Right cardiac atrium (tissue), 5 donors: Measurements from ENCODE around the gene NCOA3. TPM values are rescaled to one million over a fixed set of nuclear protein-coding genes. Genes with fewer than 3 reads are reported as not detected.

ENCODE experiments used
- ATAC-seq, 2 donors: fragments of 200-7000 bp; cut with Tn5 transposase; one replicate each; pipeline versions ENCODE4 v1.8.0 to v1.9.1; 2020; ENCODE audit warnings: moderate library complexity in 2 of 2, mild to moderate bottlenecking in 1 of 2
- DNase-seq, 3 donors: peaks; one replicate each; pipeline ENCODE4 v3.0.0-alpha.2; 2020
- H3K27ac ChIP-seq: one replicate; pipeline ENCODE4 v1.5.1; 2013; ENCODE audit warnings: mild to moderate bottlenecking, low read length, control low read depth, moderate library complexity
- H3K27me3 ChIP-seq: one replicate; pipeline ENCODE4 v1.6.1; 2013; ENCODE audit not compliant: control insufficient read depth, insufficient read depth
- H3K4me1 ChIP-seq: one replicate; pipeline ENCODE4 v1.6.1; 2013; ENCODE audit warnings: low read length; ENCODE audit not compliant: control insufficient read depth, insufficient read depth
- H3K4me3 ChIP-seq: one replicate; pipeline ENCODE4 v1.5.1; 2013; ENCODE audit warnings: low read length, control low read depth
- H3K9me3 ChIP-seq: one replicate; pipeline ENCODE4 v1.6.1; 2013; ENCODE audit warnings: low read length; ENCODE audit not compliant: control insufficient read depth
- WGBS: extraction: QIAGEN DNeasy Blood & Tissue Kit; methylation state at CpG from one replicate; pipeline ENCODE4 v1.1.7; 2013; 5-methylcytosine and 5-hydroxymethylcytosine counted together
- intact Hi-C, 4 donors: fragments of 100-400 bp; cut with DNase I; formaldehyde crosslinking; loops; one replicate each; pipeline versions ENCODE4 v1.11.0 to v1.14.0; 2022 to 2023
- polyA plus RNA-seq: library from polyadenylated mRNA; stranded (reverse); fragments of 200-250 nt; gene quantifications from one replicate; pipeline ENCODE4 v1.2.3, GENCODE V29; 2013
- total RNA-seq, 4 donors: library from RNA; stranded (reverse); fragmentation: NEBNext Ultra II Directional; extraction: Animal tissue kit (Norgen Biotek cat#: 25700); gene quantifications; one replicate each; pipeline ENCODE4 v1.2.1, GENCODE V29; 2021
- donor health status: healthy with polysubstance abuse.
- donor health status: DM: no; HTN: yes; CAD: no.
- donor health status: DM: no; HTN: no; CAD: no.
- donor health status: DM: no; HTN: yes; CAD: no; lungs with severe emphysema.
- donor health status: DM: yes; HTN: yes; CAD: no.

NCOA3 gene
- total and polyA plus RNA-seq, 5 donors = 6.7 to 27.2 (median 21.8) TPM

DNA sequence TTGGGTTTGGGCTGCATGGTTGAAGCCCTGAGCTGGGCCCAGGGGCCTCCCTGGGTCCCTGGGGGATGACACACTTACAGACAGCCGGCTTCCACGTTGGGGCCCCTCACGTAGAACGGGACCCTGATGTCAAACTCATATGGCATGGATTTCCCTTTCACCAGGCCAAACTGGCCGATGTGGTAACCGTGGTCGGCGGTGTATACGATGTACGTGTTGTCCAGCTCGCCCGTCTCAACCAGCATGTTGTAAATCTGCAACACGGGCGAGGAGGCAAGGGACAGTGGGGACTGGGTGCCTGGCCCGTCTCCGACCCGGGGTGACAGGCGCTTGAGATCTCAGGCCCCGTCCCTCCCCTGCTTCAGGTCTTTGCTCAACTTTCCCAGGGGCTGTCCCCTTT lies 181.2 kb downstream of the NCOA3 start:
- Histone ChIP-seq H3K4me1 (peaks cover 5% of the 10 kb centered on the region), H3K9me3 (no peaks in the 10 kb centered on the region), H3K4me3 (no peak overlapping the region), H3K27ac (no peak overlapping the region), H3K27me3 (no peaks in the 10 kb centered on the region)
- intact Hi-C loops = loop anchor here in 1 of 4 donors (5.0 kb wide), 1 partner anchor 939 kb away; no protein-coding TSS in a partner anchor
- ATAC-seq (peak in 1 of 2 donors; percentile 4), DNase-seq (no peak)
- 89% methylated on average over 19 of the region's 19 CpGs for WGBS

DNA sequence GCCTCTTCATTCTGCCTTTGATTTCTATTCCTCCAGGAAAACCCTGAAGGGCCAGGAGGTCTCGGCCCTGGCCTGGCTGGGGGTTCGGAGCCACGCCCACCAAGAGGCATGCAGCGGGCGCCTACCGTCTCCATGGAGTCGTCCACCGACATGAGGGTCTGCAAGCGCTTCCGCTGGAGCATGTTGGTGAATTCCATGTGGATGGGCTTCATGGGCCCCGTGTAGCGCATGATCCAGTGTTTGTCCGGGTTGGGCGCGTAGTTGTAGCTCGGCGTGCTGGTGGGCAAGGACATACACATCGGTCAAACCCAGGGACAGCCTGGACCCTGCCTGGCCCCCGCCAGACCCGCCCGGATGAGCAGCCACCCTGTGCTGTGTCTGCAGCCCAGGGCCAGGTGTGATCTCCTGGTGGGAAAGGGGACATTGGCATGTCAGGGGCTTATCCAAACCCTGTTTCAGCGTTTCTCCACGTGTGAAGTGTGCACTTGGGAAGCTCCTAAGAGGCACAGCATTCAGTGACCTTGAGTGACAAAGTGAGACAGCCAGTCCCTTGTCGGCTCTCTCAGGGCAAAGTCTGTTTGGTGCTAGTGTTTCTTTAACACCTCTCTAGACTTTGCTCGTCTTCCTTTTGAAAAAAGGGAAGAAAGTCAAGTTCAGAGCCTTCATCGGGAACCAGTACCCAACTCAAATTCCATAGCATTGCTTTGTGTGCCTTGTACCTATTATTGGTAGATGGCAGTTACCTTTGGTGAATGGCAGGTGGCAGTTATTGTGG lies 182.8 kb downstream of the NCOA3 start:
- no peak overlapping the region for H3K27ac ChIP-seq
- DNase-seq = no peak
- ATAC-seq = no peak
- 92% methylated on average over 26 of the region's 26 CpGs for WGBS
- peaks cover 5% of the 10 kb centered on the region for H3K4me1 ChIP-seq
- H3K4me3 ChIP-seq = no peak overlapping the region
- H3K27me3 ChIP-seq = no peaks in the 10 kb centered on the region
- intact Hi-C loops = loop anchor here in 1 of 4 donors (5.0 kb wide), 1 partner anchor 938 kb away; no protein-coding TSS in a partner anchor
- H3K9me3 ChIP-seq = no peaks in the 10 kb centered on the region

- H3K27ac ChIP-seq = no peak overlapping the region
- H3K4me3 ChIP-seq = no peak overlapping the region
- no peak for ATAC-seq
- peaks cover 5% of the 10 kb centered on the region for H3K4me1 ChIP-seq
- no peaks in the 10 kb centered on the region for H3K27me3 ChIP-seq
- DNase-seq = no peak
- H3K9me3 ChIP-seq = peaks cover 3% of the 10 kb centered on the region
- intact Hi-C loops = no loop called here
- WGBS = 89% methylated on average over 14 of the region's 14 CpGs
Observed at GRCh38 chr20:47686545-47686944, 184.9 kb downstream of the NCOA3 start.

DNA sequence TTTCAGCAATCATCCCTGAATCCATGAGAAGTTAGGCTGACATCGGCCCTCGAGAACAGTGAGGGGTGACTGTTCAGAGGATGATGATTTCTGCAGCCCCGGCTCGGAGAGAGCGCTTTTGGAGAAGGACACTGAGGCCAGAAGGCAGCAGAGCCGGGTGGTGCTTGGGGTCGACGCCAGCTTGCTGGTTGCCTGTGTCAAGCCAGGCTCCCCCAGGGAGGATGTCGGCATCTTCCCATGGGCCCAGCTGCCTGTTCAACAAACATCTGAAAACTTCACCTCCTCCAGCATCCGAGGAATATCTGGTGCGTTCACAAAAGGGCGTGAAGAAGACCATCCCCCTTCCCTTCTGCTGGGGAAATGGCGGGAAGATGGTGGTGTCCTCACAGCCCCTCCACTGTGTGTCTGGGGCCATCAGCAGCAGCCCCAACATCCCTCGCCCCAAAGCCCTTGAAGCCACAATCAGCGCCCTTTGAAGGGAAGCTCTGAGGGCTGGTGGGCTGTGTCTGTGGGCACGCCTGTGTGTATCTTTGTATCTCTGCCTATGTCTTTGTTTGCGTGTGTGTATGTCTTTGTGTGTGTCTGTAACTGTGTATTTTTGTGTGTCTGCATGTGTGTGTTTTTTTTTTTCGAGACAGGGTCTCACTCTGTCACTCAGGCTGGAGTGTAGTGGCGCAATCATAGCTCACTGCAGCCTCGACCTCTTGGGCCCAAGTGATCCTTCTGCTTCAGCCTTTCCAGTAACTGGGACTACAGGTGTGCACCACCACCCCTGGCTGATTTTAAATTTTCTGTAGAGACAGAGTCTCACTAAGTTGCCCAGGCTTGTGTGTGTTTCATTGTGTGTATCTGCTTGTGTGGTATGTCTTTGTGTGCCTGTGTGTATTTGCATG lies 185.7 kb downstream of the NCOA3 start:
- no peak overlapping the region for H3K4me3 ChIP-seq
- 89% methylated on average over 20 of the region's 20 CpGs for WGBS
- no peak for ATAC-seq
- H3K4me1 ChIP-seq = peaks cover 4% of the 10 kb centered on the region
- DNase-seq = no peak
- intact Hi-C loops = no loop called here
- H3K9me3 ChIP-seq = peaks cover 3% of the 10 kb centered on the region
- no peaks in the 10 kb centered on the region for H3K27me3 ChIP-seq
- no peak overlapping the region for H3K27ac ChIP-seq

GRCh38 chr20:47688385-47689381 lies 187.0 kb downstream of the NCOA3 start:
- Histone ChIP-seq H3K4me3 (no peak overlapping the region), H3K4me1 (no peaks in the 10 kb centered on the region), H3K9me3 (peaks cover 5% of the 10 kb centered on the region), H3K27ac (no peak overlapping the region), H3K27me3 (no peaks in the 10 kb centered on the region)
- ATAC-seq (no peak), DNase-seq (no peak)
- intact Hi-C loops = no loop called here
- 84% methylated on average over 18 of the region's 18 CpGs for WGBS

GRCh38 chr20:47689731-47690130 lies 188.0 kb downstream of the NCOA3 start:
- 91% methylated on average over 1 of the region's 1 CpG for WGBS
- peaks cover 5% of the 10 kb centered on the region for H3K9me3 ChIP-seq
- DNase-seq (no peak), ATAC-seq (no peak)
- no peaks in the 10 kb centered on the region for H3K27me3 ChIP-seq
- intact Hi-C loops = no loop called here
- H3K27ac ChIP-seq = no peak overlapping the region
- H3K4me3 ChIP-seq = no peak overlapping the region
- H3K4me1 ChIP-seq = no peaks in the 10 kb centered on the region

- Histone ChIP-seq H3K9me3 (peaks cover 5% of the 10 kb centered on the region), H3K27ac (no peak overlapping the region), H3K4me1 (no peaks in the 10 kb centered on the region), H3K4me3 (no peak overlapping the region), H3K27me3 (no peaks in the 10 kb centered on the region)
- intact Hi-C loops = no loop called here
- DNase-seq (no peak), ATAC-seq (no peak)
Observed at GRCh38 chr20:47691625-47692024, 189.9 kb downstream of the NCOA3 start.

GRCh38 chr20:47694021-47694818 lies 192.5 kb downstream of the NCOA3 start:
- peak; percentile 18 to 41 for ATAC-seq
- no peak overlapping the region for H3K27ac ChIP-seq
- WGBS = 97% methylated on average over 21 of the region's 21 CpGs
- intact Hi-C loops = no loop called here
- no peaks in the 10 kb centered on the region for H3K27me3 ChIP-seq
- H3K4me3 ChIP-seq = no peak overlapping the region
- H3K4me1 ChIP-seq = no peaks in the 10 kb centered on the region
- peaks cover 5% of the 10 kb centered on the region for H3K9me3 ChIP-seq
- DNase-seq = no peak

- H3K27me3 ChIP-seq = no peaks in the 10 kb centered on the region
- intact Hi-C loops = no loop called here
- ATAC-seq (no peak), DNase-seq (no peak)
- 95% methylated on average over 11 of the region's 11 CpGs for WGBS
- H3K4me1 ChIP-seq = no peaks in the 10 kb centered on the region
- no peak overlapping the region for H3K4me3 ChIP-seq
- H3K9me3 ChIP-seq = peaks cover 2% of the 10 kb centered on the region
- no peak overlapping the region for H3K27ac ChIP-seq
Observed at GRCh38 chr20:47696856-47697255, 195.2 kb downstream of the NCOA3 start.

DNA sequence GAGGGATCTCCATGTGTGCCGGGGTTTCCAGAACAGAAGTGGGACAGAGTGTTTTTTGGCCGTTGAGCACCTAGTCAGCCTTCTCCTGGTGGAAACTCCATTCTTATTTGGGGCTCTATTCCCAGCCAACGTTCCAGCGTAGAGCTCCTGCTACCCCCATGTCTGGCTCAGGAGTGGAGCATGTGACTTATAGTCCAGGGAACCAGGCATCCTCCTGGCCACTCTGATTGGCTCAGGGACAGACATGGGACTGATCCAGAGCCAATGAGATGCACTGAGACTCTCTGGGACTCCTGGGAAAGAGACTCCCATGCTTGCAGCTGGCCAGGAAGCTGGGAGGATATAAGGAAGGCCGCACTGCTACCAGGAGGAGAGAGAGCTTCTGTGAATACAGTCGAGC lies 196.5 kb downstream of the NCOA3 start:
- WGBS = 87% methylated on average over 6 of the region's 6 CpGs
- H3K27ac ChIP-seq = no peak overlapping the region
- ATAC-seq (no peak), DNase-seq (no peak)
- intact Hi-C loops = no loop called here
- no peaks in the 10 kb centered on the region for H3K9me3 ChIP-seq
- H3K4me3 ChIP-seq = no peak overlapping the region
- H3K4me1 ChIP-seq = no peaks in the 10 kb centered on the region
- no peaks in the 10 kb centered on the region for H3K27me3 ChIP-seq
